NCI-H1105 (cell line): ENCODE data around the gene SPTAN1.
"Not testable (repeated sequence)": the region's sequence is repeated elsewhere in the genome, so short reads cannot be mapped to it uniquely, and the experiment has no call there.

Experiments
- DNase-seq: peaks from one replicate; lab custom pipeline; 2025; lab: John Stamatoyannopoulos, UW

SPTAN1 gene

DNA sequence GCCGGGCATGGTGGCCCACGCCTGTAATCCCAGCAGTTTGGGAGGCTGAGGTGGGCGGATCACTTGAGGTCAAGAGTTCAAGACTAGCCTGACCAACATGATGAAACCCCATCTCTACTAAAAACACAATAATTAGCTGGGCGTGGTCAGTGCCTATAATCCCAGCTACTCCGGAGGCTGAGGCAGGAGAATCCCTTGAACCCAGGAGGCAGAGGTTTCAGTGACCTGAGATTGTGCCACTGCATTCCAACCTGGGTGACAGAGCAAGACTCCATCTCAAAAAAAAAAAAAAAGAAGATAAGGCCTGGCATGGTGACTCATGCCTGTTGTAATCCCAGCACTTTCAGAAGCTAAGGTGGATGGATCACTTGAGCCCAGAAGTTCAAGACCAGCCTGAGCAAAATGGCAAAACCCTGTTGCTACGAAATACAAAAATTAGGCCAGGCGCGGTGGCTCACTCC, 114.1 kb downstream of the SPTAN1 start:
- not testable (repeated sequence) for DNase-seq

DNA sequence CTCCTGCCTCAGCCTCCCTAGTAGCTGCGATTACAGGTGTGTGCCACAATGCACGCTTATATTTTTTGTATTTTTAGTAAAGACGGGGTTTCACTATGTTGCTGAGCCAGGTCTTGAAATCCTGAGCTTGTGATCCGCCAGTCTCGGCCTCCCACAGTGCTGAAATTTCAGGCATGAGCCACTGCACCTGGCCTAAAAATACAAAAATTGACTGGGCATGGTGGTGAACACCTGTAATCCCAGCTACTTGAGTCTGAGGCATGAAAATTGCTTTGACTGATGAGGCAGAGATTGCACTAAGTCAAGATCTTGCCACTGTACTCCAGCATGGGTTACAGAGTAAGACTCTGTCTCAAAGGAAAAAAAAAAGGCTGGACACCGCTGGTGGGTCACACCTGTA, 117.4 kb downstream of the SPTAN1 start:
- no peak for DNase-seq

DNA sequence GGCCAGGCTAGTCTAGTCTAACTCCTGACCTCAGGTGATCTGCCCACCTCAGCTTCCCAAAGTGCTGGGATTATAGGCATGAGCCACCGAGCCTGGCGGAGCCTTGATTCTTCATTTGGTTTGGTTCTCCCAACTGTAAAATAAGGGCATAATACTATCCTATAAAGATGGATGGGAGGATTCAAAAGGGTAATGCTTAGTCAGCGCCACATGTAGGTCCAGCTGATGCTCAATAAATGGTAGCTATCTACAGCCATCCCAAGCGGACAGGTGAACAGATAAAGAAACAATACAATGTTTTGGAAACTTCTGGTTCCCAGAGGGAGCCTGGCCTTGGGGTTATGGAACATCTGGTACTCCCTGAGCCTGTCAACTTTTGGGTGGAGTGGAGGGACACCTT, 123.0 kb downstream of the SPTAN1 start:
- DNase-seq, result no peak

DNA sequence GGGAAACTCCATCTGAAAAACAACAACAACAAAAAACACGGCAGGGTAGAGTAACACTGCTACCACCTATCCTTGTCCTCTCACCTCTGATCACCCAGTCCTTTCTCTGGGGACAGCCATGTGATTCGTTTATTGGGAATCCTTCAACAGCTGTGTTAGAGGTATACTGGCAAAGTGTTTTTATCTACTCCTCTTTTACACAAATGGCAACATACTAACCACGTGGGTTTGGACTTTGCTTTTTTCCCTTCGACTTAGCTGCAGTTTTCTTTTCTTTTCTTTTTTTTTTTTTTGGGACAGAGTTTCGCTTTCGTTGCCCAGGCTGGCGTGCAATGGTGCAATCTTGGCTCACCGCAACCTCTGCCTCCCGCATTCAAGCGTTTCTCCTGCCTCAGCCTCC, 125.4 kb downstream of the SPTAN1 start:
- no peak for DNase-seq
